Activated naive CD4-positive, alpha-beta T cell treated with anti-CD3 and anti-CD28 coated beads, Interleukin-2, amount 50 U/mL, for 72 hours (primary cell): ENCODE results near the gene EOLA1. TPM values are rescaled to one million over a fixed set of nuclear protein-coding genes. Genes with fewer than 3 reads are reported as not detected.
"Not testable (repeated sequence)": the region's sequence is repeated elsewhere in the genome, so short reads cannot be mapped to it uniquely, and the experiment has no call there.

Experiments
- ATAC-seq, 2 donors: fragments of 150-1000 bp; cut with Tn5 transposase; 2 replicates each; pipeline ENCODE4 v1.10.0; 2021; ENCODE audit warnings: mild to moderate bottlenecking in 2 of 2, moderate library complexity in 2 of 2
- DNase-seq, 2 donors: peaks; one replicate each; pipeline ENCODE4 v3.0.0; 2021 to 2022; ENCODE audit warnings: low spot score in 2 of 2
- H3K27ac Mint-ChIP-seq, 2 donors: one replicate each; pipeline ENCODE4 v1.8.0; 2022; ENCODE audit warnings: mild to moderate bottlenecking in 2 of 2, mixed read lengths in 2 of 2
- H3K36me3 Mint-ChIP-seq, 2 donors: one replicate each; pipeline ENCODE4 v1.8.0; 2022; ENCODE audit warnings: mixed read lengths in 2 of 2
- H3K9me3 Mint-ChIP-seq, 2 donors: one replicate each; pipeline ENCODE4 v1.8.0; 2022; ENCODE audit warnings: mixed read lengths in 2 of 2
- total RNA-seq, 2 donors: library from RNA; stranded (reverse); gene quantifications; one replicate each; pipeline ENCODE4 v1.2.3, GENCODE V29; 2022

Gene EOLA1
- 10 to 100 TPM; 13.6 to 50.9 TPM for total RNA-seq

DNA sequence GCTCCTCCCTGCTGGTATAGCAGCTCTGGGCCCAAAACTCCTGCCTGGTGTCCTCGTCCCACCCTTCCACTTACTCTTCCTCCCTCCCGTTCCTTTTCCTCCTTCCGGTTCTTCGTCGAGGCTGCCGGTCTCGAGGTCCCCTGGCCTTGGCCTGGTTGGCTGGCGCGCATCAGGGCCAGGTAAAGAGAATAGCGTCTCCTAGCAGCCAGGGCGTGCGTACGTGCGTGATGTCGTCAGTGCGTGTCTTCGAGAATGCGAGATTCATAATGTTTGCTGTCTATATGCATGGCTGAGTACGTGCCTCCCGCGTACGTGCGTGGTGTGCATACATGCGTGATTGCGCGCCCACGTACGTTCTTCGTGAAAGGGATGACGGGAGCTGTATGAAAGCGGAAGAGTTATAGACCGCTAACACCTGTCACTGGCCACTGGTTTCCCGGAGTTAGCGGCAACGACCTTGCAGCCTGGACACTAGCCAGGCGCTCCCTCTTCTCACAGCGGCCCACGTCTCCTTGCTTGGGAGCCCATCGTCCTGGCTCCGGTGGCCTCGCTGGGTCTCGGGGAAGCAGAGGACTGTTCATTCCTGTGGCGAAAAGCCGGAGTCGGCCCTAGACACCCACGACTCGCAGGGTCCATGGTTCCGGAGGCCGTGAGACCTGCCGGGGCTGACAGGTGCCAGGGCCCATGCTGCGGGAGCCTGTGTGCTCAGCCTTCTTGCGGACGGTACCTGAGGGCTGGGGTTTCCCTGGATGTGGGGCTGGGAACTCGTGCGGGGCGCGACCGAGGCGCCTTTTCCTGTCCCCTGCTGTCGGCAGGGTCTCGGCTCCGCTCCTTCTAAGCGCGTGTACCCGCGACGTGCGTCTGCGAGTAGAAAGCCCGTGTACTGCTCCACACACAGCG is at the start of gene EOLA1:
TSS of gene EOLA1 (plus strand) at position 392 of the 900 bp plus-strand sequence. CDS start 4,619 bp downstream, outside the sequence.
- Mint-ChIP-seq H3K27ac (peak within 1 kb of the TSS; percentile 99), H3K9me3 (no peaks in the 10 kb centered on the region), H3K36me3 (no peaks in the 10 kb centered on the region)
- ATAC-seq: peak; percentile 83 to 84
- peak; percentile 70 to 88 for DNase-seq

DNA sequence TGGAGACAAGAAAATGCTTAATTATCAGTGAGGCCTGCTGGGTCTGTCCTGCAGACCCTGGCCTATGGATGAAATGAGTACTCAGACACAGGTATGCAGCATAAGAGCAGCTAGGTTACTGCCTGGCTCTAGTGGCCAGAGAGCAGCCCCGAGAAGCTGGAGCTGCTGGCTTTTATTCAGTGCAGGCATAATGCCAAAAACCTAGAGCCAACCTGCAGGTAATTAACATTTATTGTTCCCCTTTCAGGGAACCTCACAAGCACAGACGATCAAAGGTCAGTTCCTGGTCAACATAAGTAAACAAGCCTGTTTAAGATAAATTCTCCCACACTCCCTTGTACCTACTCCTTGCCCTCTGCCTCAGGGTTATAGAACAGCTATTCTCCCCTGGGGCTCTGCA is 49.0 kb upstream of the EOLA1 start:
- Mint-ChIP-seq H3K27ac (peak overlapping the region in 1 of 2 donors; percentile 91), H3K36me3 (peaks cover 0 to 5% of the 10 kb centered on the region in 2 donors), H3K9me3 (no peaks in the 10 kb centered on the region)
- ATAC-seq (no peak), DNase-seq (no peak)

DNA sequence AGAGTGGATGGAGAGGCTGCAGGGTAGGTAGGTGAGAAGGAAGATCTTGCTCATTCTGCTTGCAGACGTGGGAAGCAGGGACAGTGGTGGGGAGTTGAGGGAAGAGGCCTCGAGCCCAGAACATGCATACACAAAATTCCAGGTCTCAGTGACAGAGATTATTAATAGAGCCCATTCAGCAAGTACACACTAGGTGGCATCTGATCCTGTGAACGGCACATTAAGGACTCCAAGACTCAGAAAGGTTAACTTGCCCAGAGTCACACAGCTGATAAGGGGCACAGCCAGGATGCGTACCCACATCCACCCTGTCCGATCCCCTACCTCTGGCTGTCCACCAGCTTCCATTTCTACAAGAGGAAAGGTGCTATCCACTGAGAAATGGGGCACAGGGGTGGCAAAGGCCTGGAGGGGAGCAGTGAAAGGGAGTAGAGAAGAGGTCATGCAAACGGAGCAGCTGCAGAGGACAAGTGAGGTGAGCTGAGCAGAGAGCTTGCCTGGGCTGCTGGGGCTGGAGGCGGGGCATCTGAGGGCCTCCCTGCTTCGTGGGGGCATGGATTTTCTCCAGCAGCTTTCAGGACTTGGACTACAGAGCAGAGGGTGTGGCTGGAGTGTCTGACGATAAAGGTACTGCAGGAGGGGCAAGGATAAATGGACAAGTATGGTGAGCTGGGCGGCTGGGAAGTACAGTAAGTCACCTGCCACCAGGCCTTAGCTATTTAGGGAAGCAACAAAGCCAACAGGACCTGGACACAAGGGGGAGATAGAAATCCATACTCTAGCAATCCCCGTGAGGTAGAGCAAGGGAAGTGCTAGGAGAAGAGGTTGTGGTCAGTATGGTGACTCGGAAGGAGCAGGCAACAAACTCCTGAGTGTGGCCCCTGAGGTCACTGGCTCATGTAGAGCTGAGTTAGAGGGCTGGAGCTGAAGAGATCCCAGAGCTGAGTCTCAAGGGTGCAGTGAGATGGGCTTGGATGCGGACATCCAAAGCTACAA is 46.9 kb upstream of the EOLA1 start:
- Mint-ChIP-seq H3K36me3 (peaks cover 0 to 5% of the 10 kb centered on the region in 2 donors), H3K27ac (no peak overlapping the region), H3K9me3 (no peaks in the 10 kb centered on the region)
- no peak for DNase-seq
- ATAC-seq: peak in 1 of 2 donors; percentile 24

DNA sequence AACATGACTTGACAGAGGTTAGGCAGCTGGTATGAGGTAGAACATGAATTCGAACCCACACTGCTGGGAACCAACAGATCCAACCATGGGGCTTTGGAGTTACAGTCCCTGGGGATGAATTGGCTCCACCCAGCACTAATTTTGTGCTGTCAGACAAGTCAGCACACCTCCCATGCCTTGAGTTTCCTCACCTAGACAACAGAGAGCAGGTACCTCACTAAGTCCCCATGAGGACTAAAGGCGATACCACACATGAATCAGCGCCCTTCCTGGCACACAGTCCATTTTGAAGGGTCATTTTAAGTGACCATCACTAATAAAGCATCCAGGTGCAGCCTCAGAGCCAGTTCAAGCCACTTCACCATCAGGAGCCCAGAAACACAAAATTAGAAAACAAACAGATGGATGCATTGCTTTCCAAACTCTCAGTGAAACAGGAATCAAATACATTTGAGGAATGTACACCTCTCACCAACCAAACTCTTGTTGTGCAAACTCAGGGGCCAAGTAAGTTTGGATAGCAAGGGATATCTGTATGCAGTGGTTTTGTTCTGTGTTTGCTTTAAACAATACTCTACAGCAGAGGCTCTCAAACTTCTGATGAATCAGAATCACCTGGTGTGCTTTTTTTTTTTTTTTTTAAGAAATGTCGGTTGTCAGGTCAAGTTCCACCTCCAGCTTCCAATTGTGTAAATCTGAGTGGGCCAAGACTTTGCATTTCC is 45.8 kb upstream of the EOLA1 start:
- Mint-ChIP-seq H3K27ac (no peak overlapping the region), H3K9me3 (no peaks in the 10 kb centered on the region), H3K36me3 (peaks cover 3 to 5% of the 10 kb centered on the region in 2 donors)
- no peak for DNase-seq
- ATAC-seq: peak in 1 of 2 donors; percentile 6

GRCh38 chrX:149495573-149496071 is 45.2 kb upstream of the EOLA1 start:
- DNase-seq (no peak), ATAC-seq (no peak)
- Mint-ChIP-seq H3K36me3 (peaks cover under 1 to 9% of the 10 kb centered on the region in 2 donors), H3K27ac (no peak overlapping the region), H3K9me3 (no peaks in the 10 kb centered on the region)

GRCh38 chrX:149497054-149497453 is 43.8 kb upstream of the EOLA1 start:
- H3K27ac Mint-ChIP-seq: no peak overlapping the region
- ATAC-seq (no peak), DNase-seq (no peak)
- H3K36me3 Mint-ChIP-seq: peaks cover 0 to 9% of the 10 kb centered on the region in 2 donors
- H3K9me3 Mint-ChIP-seq: no peaks in the 10 kb centered on the region

DNA sequence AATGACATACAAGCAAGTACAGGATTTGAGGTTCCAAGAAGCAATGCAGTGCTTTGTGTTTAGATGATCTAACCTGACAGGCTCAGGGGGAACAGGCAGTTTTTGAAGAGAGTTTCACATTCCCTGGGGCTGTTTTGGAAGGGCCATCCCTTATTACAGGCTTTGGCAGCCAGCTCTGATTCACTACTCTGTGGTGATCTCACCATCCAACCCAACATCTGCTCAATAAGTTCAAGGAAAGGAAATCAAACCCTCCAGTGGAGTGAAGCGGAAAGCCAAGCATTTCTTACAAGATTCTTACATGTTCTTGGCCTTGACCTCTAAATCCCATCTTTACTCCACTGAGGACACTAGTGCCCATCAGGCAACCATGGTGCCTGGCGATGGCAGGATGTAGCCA is 43.2 kb upstream of the EOLA1 start:
- no peaks in the 10 kb centered on the region for H3K9me3 Mint-ChIP-seq
- H3K27ac Mint-ChIP-seq: no peak overlapping the region
- H3K36me3 Mint-ChIP-seq: peaks cover 0 to 9% of the 10 kb centered on the region in 2 donors
- DNase-seq (no peak), ATAC-seq (no peak)

DNA sequence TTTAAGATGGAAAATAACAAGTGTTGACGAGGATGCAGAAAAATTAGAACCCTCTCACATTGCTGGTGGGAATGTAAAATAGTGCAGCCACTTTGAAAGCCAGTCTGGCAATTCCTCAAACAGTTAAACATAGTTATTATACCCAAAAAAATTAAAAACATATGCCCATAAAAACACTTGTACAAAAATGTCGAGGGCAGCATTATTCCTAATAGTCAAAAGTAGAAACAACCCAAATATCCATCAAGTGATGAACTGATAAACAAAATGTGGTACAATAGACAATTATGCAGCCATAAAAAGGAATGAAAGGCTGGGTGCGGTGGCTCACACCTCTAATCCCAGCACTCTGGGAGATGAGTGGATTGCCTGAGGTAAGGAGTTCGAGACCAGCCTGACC is 42.0 kb upstream of the EOLA1 start:
- DNase-seq: no peak
- peaks cover 0 to 9% of the 10 kb centered on the region in 2 donors for H3K36me3 Mint-ChIP-seq
- H3K9me3 Mint-ChIP-seq: no peaks in the 10 kb centered on the region

DNA sequence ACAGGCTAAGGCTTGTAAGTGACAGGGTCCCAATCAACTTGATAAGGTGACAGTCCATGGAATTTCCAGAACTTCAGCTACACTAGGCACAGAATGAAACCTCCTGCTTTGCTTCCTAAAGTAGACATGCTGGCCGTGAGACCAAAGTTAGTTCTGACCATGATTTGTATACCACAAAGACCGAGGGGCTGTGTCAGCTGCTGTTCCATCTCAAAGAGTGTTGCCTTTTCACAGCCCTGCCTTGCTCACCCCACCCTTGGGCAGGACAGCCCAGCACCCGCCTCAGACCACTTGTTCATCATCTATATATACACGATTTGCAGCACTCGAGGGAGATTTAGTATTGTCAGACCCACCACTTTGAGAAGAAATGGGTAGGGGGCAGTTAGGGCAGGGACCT is 41.0 kb upstream of the EOLA1 start:
- ATAC-seq (no peak), DNase-seq (no peak)
- peak overlapping the region in 1 of 2 donors; percentile 78 for H3K27ac Mint-ChIP-seq
- no peaks in the 10 kb centered on the region for H3K9me3 Mint-ChIP-seq
- peaks cover 9% of the 10 kb centered on the region in 2 donors for H3K36me3 Mint-ChIP-seq

More for the DNA sequence above, 42.0 kb upstream of the EOLA1 start:
- H3K27ac Mint-ChIP-seq: no peak overlapping the region
- no peak for ATAC-seq

DNA sequence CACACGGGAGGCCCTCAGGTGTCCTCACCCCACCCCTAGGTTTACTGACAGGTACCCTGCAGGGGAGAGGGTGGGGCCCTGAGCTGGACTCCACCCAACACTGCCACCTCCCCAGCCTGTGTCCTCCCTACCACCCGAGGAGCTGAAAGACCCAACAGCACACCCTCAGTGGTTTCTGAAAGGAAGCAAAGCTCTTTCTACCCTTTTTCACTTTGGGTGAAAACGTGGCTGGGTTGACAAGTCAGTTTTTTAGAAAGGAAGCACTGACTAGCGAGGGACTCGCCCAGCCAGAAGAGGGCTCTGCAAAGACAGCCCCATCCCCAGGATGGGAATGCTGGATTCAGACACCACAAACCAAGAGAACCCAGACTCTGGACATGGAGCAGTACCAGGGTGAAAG is 37.9 kb upstream of the EOLA1 start:
- ATAC-seq, H3K36me3 Mint-ChIP-seq, DNase-seq, H3K9me3 Mint-ChIP-seq: not testable (repeated sequence)
- peak overlapping the region; percentile 22 to 99 for H3K27ac Mint-ChIP-seq

DNA sequence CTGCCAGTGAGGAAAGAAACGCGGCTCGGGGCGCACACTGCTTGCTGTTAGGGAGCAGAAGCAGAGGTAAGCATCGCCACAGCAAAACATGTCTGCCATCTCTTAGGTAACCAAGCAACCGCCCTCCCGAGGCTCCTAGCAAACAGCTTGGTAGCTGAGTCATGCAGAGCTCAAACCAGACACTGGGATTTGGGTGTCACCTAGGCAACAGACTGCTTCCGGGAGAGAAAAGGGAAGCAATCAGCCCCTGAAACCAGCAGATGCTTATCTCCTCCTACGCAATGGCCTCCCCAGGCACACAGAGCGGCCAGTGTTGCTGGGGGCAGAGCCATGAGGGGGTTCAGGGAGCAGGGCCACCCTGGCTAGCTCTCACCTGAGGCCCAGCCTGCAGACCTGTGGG is 37.4 kb upstream of the EOLA1 start:
- not testable (repeated sequence) for H3K36me3 Mint-ChIP-seq, H3K9me3 Mint-ChIP-seq
- DNase-seq (peak; percentile 43 to 76), ATAC-seq (peak; percentile 72 to 77)
- H3K27ac Mint-ChIP-seq: peak overlapping the region; percentile 44 to 99

- DNase-seq: peak; percentile 61 to 74
- ATAC-seq: peak; percentile 36 to 69
Measured at GRCh38 chrX:149504226-149504914, 36.4 kb upstream of the EOLA1 start.

GRCh38 chrX:149504915-149505651 is 35.7 kb upstream of the EOLA1 start, which contains the start of gene IDS:
Gene IDS (minus strand): TSS chrX:149505306. CDS start chrX:149505137, 169 bp downstream.
- peak within 1 kb of the TSS; percentile 99 to 100 for H3K27ac Mint-ChIP-seq
- peak; percentile 78 to 82 for DNase-seq
- ATAC-seq: peak; percentile 75
- peaks cover 5 to 9% of the 10 kb centered on the region in 2 donors for H3K36me3 Mint-ChIP-seq
- H3K9me3 Mint-ChIP-seq: no peaks in the 10 kb centered on the region

More at GRCh38 chrX:149504226-149504914, 36.4 kb upstream of the EOLA1 start:
- H3K36me3 Mint-ChIP-seq: peaks cover 9% of the 10 kb centered on the region in 2 donors
- no peaks in the 10 kb centered on the region for H3K9me3 Mint-ChIP-seq
- peak overlapping the region; percentile 99 to 100 for H3K27ac Mint-ChIP-seq

- ATAC-seq: no peak
- H3K36me3 Mint-ChIP-seq: peaks cover 0 to 9% of the 10 kb centered on the region in 2 donors
- H3K27ac Mint-ChIP-seq: peak overlapping the region; percentile 99 to 100
- H3K9me3 Mint-ChIP-seq: no peaks in the 10 kb centered on the region
- no peak for DNase-seq
Measured at GRCh38 chrX:149505671-149506070, 35.1 kb upstream of the EOLA1 start.

GRCh38 chrX:149506349-149506748 is 34.5 kb upstream of the EOLA1 start:
- H3K9me3 Mint-ChIP-seq: no peaks in the 10 kb centered on the region
- ATAC-seq (no peak), DNase-seq (no peak)
- H3K27ac Mint-ChIP-seq: no peak overlapping the region
- peaks cover 0 to 9% of the 10 kb centered on the region in 2 donors for H3K36me3 Mint-ChIP-seq
